ENCODE results near the gene HBE1.
"Not testable (repeated sequence)": the region's sequence is repeated elsewhere in the genome, so short reads cannot be mapped to it uniquely, and the experiment has no call there.

HBE1 gene

DNA sequence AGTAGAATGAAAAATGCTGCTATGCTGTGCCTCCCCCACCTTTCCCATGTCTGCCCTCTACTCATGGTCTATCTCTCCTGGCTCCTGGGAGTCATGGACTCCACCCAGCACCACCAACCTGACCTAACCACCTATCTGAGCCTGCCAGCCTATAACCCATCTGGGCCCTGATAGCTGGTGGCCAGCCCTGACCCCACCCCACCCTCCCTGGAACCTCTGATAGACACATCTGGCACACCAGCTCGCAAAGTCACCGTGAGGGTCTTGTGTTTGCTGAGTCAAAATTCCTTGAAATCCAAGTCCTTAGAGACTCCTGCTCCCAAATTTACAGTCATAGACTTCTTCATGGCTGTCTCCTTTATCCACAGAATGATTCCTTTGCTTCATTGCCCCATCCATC lies 14.9 kb upstream of the HBE1 start:
- DNase-seq: no peak

DNA sequence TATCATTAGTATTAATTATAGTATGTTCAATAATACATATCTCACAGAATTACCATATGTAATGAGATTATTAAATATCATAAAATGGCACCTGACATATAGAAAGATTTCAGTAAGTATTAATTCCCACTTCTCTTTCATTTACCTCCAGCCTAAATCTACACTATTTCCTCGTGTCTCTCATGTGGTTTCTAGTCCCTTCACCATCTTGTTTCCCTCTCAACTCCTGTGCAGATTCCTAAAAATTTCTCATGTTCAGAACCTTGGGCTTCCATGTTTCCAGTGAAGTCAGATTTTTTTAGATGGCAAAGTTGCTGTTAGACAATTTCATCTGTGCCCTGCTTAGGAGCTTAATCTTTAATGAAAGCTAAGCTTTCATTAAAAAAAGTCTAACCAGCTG lies 14.1 kb upstream of the HBE1 start:
- no peak for DNase-seq

- no peak for DNase-seq
These were observed 13.3 kb upstream of the HBE1 start for GRCh38 chr11:5283086-5283485.

- DNase-seq: no peak
These were observed 12.9 kb upstream of the HBE1 start for GRCh38 chr11:5282628-5283027.

DNA sequence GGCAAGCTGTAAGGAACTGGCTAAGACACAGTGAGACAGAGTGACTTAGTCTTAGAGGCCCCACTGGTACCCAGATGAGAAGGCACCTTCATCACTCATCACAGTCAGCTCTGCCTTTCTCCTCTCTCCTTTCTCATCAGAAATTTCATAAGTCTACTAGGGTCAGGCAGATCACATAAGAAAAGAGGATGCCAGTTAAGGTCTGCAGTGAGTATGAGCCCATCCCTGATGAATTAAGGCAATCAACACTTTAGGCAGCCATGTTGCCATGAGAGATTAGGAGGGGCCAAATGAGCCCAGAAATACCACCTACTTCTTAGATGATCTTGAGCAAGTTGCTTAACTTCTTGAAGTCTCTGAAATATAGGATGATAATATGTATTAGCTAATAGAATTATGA lies 11.9 kb upstream of the HBE1 start:
- DNase-seq: no peak

- peak; percentile 81 for DNase-seq
These were observed 10.9 kb upstream of the HBE1 start for GRCh38 chr11:5280582-5281102.

- no peak for DNase-seq
These were observed 9.8 kb upstream of the HBE1 start for GRCh38 chr11:5279471-5280090.

DNA sequence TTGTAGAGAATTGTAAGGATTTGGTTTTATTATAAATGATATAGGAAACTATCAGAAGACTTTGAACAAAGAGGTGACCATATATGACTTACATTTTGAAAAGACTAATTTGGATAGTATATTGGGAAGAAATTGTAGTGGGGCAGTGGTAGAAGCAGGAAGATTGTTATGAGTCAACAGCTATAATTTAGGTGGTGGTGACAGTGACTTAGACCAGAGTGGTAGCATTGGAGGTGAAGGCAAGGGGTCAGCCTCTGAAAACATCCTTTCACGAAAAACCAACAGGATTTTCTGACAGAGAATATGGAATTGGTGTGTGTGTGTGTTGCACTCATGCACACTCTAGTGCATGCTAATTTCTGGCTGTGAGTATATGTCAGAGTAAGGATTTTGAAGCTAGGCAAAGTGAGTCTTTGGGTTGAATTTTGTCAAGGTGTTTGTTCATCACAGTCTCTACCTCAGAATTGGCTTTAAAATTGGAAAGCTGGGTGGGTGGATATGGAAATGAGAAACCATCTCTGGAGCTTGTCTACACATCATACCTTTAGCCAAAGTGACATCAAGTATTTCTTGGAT lies 8.2 kb upstream of the HBE1 start:
- peak; percentile 11 for DNase-seq

DNA sequence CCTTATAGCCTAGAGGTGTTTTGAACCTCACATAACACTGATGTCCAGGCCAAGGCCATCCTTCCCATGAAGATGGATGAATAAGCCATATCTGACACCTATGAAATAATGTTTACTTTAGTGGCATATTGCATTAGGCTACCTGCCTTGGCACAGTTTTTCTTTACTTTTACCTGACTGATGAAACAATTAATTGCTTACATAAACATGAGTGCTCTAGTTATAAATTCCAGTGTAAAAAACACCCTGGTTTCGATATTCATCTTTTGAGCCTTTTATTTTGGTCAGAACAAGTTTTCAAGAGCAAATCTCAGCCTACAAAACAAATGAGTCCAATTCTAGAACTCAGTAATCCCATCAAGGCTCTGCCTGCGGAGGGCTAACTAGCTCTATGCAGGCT lies 7.0 kb upstream of the HBE1 start:
- no peak for DNase-seq

- DNase-seq: no peak
These were observed 5.8 kb upstream of the HBE1 start for GRCh38 chr11:5275369-5276110.

- DNase-seq: no peak
These were observed 4.7 kb upstream of the HBE1 start for GRCh38 chr11:5274395-5274794.

DNA sequence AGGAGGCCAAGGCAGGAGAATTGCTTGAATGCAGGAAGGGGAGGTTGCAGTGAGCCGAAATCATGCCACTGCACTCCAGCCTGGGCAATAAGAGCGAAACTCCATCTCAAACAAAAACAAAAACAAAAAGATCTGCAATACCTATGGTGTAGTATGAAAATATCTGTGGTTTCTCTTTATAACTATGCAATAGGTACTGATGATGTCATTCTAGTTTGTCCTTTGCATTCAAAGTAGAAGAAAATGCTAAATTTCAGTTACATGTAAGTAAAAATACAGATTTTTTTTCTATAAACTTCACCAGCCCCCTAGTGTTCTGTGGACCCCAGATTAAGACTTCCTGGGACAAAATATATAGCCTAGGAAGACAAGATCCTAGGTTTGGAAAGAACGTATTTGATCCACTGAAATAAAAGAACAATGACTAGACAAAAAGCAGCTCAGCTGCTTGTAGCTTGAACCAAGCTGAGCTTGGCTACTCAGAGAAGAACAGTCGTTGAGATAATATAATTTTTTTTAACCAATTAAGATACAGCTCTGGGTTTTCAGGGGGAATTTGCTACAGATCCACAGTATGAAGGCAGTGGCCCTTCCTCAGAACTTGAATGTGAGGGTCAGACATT lies 2.8 kb upstream of the HBE1 start:
- DNase-seq: no peak

DNA sequence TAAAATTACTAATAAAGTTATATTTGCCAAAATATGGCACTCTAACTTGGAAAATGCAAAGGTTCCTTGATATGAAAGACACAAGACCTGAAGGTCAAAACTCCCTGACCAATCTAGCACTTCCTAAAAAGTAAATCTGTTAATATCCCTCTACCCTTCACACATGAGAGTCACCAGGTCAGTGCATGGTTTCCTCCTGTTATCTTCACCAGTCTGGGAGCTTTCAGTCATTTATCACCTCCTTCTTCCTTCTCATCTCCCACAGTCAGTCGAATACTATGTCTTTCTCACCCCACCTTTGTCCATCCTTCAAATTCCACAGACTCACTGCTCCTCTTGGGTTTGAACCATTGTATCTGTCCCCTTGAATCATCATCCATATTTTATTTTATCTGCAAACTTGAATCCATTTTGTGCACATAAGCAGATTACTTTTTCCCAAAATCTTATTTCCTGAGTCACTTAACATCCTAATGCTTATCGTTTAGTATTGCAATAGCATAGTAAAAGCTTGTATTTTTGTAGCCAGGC lies 2.6 kb downstream of the HBE1 start:
- no peak for DNase-seq

DNA sequence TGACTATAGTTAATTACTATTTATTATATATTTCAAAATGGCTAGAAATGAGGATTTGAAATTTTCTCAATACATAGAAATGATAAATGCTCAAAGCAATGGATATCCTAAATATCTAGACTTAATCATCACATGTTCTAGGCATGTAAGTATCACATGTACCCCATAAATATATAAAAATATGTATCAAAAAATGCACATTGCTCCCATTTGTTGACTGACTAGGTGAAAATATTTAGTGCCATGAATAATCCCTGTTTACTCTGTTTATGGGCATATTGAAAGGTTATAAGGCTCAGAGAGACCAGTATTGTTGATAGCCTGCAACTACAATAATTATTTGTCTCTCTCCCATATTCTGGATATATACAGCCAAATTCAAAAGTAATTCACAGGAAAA lies 3.1 kb downstream of the HBE1 start:
- DNase-seq: no peak

GRCh38 chr11:5265832-5266231 lies 3.9 kb downstream of the HBE1 start:
- no peak for DNase-seq

GRCh38 chr11:5258543-5259262 lies 11.0 kb downstream of the HBE1 start:
- DNase-seq: no peak

- no peak for DNase-seq
These were observed 12.4 kb downstream of the HBE1 start for GRCh38 chr11:5257296-5257695.

DNA sequence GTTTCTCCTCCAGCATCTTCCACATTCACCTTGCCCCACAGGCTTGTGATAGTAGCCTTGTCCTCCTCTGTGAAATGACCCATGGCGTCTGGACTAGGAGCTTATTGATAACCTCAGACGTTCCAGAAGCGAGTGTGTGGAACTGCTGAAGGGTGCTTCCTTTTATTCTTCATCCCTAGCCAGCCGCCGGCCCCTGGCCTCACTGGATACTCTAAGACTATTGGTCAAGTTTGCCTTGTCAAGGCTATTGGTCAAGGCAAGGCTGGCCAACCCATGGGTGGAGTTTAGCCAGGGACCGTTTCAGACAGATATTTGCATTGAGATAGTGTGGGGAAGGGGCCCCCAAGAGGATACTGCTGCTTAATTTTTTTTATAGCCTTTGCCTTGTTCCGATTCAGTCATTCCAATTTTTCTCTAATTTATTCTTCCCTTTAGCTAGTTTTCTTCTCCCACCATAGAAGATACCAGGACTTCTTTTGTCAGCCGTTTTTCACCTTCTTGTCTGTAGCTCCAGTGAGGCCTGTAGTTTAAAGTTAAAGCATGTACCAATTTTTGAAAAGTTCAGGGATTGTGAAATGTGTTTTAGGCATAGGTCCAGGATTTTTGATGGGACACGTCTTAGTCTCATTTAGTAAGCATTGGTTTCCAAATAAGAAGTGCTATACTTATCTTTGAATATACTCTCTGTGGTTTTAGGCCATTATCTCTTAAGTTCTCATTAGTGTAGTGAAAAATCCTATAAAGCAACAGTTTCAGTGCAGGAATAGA lies 14.9 kb downstream of the HBE1 start, which contains the start of gene HBG2:
Gene HBG2, minus strand, starts transcription at position 136 of the 768 bp plus-strand sequence. Its CDS starts 53 bp downstream, at position 83.
- DNase-seq: not testable (repeated sequence)

DNA sequence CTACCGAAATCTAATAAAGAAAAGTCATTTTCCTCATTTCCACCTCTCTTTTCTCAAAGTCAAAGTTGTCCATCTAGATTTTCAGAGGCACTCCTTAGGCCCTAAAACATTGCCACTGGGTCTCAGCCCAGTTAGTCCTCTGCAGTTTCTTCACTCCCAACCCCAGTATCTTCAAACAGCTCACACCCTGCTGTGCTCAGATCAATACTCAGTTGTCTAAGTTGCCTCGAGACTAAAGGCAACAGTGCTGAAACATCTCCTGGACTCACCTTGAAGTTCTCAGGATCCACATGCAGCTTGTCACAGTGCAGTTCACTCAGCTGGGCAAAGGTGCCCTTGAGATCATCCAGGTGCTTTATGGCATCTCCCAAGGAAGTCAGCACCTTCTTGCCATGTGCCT lies 15.7 kb downstream of the HBE1 start:
- not testable (repeated sequence) for DNase-seq

DNA sequence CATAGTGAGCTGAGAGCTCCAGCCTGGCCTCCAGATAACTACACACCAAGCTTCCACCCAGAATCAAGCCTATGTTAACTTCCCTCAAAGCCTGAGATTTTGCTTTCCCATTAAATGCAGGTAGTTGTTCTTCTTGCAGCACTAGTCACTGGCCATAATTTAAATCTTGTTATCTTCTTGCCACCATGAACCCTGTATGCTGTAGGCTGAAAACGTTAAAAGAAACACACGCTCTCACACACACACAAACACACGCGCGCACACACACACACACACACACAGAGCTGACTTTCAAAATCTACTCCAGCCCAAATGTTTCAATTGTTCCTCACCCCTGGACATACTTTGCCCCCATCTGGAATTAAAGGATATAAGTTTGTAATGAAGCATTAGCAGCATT lies 16.3 kb downstream of the HBE1 start:
- DNase-seq: not testable (repeated sequence)

GRCh38 chr11:5252919-5253265 lies 16.9 kb downstream of the HBE1 start:
- DNase-seq: no peak

Measured in activated CD4-positive, alpha-beta T cell treated with anti-CD3 and anti-CD28 coated beads, Interleukin-2, amount 50 U/mL, for 16 hours (primary cell).